ENCODE results near the gene NXNL2. TPM values are rescaled to one million over a fixed set of nuclear protein-coding genes. Genes with fewer than 3 reads are reported as not detected.
A peak's percentile ranks its signal among the peaks of the same experiment; 100 is the strongest.

The NXNL2 gene
- total RNA-seq, 1 experiment from 2014 or later = 1.4 TPM

GRCh38 chr9:88536951-88537760 is 2.2 kb downstream of the NXNL2 start:
- BruUV-seq (replicated peaks) = TSS peak; percentile 45
- CTCF ChIA-PET = no interaction called here
- H3K9me3 Mint-ChIP-seq (ENCODE audit: low read depth, unreplicated experiment) = no peaks in the 10 kb centered on the region
- DNase-seq = no peak
- H3K36me3 Mint-ChIP-seq (ENCODE audit: insufficient read depth, unreplicated experiment) = peaks cover 20% of the 10 kb centered on the region
- H3K4me3 Mint-ChIP-seq (ENCODE audit: low read depth, unreplicated experiment) = no peak overlapping the region
- intact Hi-C loops (cut with micrococcal nuclease; ENCODE audit: unreplicated experiment) = loop anchor here (10.0 kb wide), 1 partner anchor 342 kb away; no protein-coding TSS in a partner anchor
- no peak for TF ChIP-seq CTCF (IDR thresholded peaks at IDR 0.05; ENCODE audit: unreplicated experiment)
- no peak overlapping the region for H3K27ac Mint-ChIP-seq (ENCODE audit: unreplicated experiment)
- H3K4me1 Mint-ChIP-seq (ENCODE audit: low read depth, unreplicated experiment) = no peaks in the 10 kb centered on the region
- no peaks in the 10 kb centered on the region for H3K27me3 Mint-ChIP-seq (ENCODE audit: unreplicated experiment)

- Mint-ChIP-seq H3K36me3 (ENCODE audit: insufficient read depth, unreplicated experiment) (peaks cover 20% of the 10 kb centered on the region), H3K27ac (ENCODE audit: unreplicated experiment) (no peak overlapping the region), H3K9me3 (ENCODE audit: low read depth, unreplicated experiment) (no peaks in the 10 kb centered on the region), H3K4me3 (ENCODE audit: low read depth, unreplicated experiment) (no peak overlapping the region), H3K4me1 (ENCODE audit: low read depth, unreplicated experiment) (no peaks in the 10 kb centered on the region), H3K27me3 (ENCODE audit: unreplicated experiment) (no peaks in the 10 kb centered on the region)
- no TSS peak for BruUV-seq (replicated peaks)
- CTCF ChIA-PET = no interaction called here
- peak; percentile 45 for DNase-seq
- intact Hi-C loops (cut with micrococcal nuclease; ENCODE audit: unreplicated experiment) = loop anchor here (10.0 kb wide), 1 partner anchor 343 kb away; no protein-coding TSS in a partner anchor
- no peak for TF ChIP-seq CTCF (IDR thresholded peaks at IDR 0.05; ENCODE audit: unreplicated experiment)
Observed at GRCh38 chr9:88537761-88538091, 2.7 kb downstream of the NXNL2 start.

- no TSS peak for BruUV-seq (replicated peaks)
- no peak for DNase-seq
- no peaks in the 10 kb centered on the region for H3K4me1 Mint-ChIP-seq (ENCODE audit: low read depth, unreplicated experiment)
- TF ChIP-seq CTCF (IDR thresholded peaks at IDR 0.05; ENCODE audit: unreplicated experiment) = no peak
- intact Hi-C loops (cut with micrococcal nuclease; ENCODE audit: unreplicated experiment) = loop anchor here (10.0 kb wide), 1 partner anchor 344 kb away; no protein-coding TSS in a partner anchor
- peaks cover 20% of the 10 kb centered on the region for H3K36me3 Mint-ChIP-seq (ENCODE audit: insufficient read depth, unreplicated experiment)
- CTCF ChIA-PET = no interaction called here
- no peak overlapping the region for H3K4me3 Mint-ChIP-seq (ENCODE audit: low read depth, unreplicated experiment)
- H3K27me3 Mint-ChIP-seq (ENCODE audit: unreplicated experiment) = no peaks in the 10 kb centered on the region
- no peaks in the 10 kb centered on the region for H3K9me3 Mint-ChIP-seq (ENCODE audit: low read depth, unreplicated experiment)
- no peak overlapping the region for H3K27ac Mint-ChIP-seq (ENCODE audit: unreplicated experiment)
Observed at GRCh38 chr9:88538311-88539085, 3.5 kb downstream of the NXNL2 start.

- Mint-ChIP-seq H3K27me3 (ENCODE audit: unreplicated experiment) (no peaks in the 10 kb centered on the region), H3K4me3 (ENCODE audit: low read depth, unreplicated experiment) (no peak overlapping the region), H3K27ac (ENCODE audit: unreplicated experiment) (no peak overlapping the region), H3K4me1 (ENCODE audit: low read depth, unreplicated experiment) (peaks cover 4% of the 10 kb centered on the region), H3K9me3 (ENCODE audit: low read depth, unreplicated experiment) (no peaks in the 10 kb centered on the region), H3K36me3 (ENCODE audit: insufficient read depth, unreplicated experiment) (peaks cover 14% of the 10 kb centered on the region)
- no peak for TF ChIP-seq CTCF (IDR thresholded peaks at IDR 0.05; ENCODE audit: unreplicated experiment)
- BruUV-seq (replicated peaks) = no TSS peak
- intact Hi-C loops (cut with micrococcal nuclease; ENCODE audit: unreplicated experiment) = loop anchor here (10.0 kb wide), 1 partner anchor 344 kb away; no protein-coding TSS in a partner anchor
- CTCF ChIA-PET = no interaction called here
- no peak for DNase-seq
Observed at GRCh38 chr9:88539246-88539645, 4.3 kb downstream of the NXNL2 start.
